ENCODE data around the gene ELF1.

DNA sequence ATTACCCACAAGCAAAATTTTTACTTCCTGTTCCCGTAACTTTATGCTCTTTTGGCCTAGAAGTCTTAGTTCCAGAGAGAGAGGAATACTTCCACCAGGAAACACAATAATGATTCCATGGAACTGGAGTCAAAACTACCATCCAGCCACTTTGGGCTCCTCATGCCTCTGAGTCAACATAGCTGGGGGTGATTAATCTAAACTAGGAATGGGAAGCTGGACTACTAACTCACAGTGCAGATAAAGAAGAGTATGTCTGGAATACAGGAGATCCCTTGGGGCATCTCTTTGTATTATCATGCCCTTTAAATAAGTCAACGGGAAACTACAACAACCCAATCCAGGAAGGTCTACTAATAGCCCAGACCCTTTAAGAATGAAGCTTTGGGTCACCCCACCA lies 8.9 kb upstream of the ELF1 start:
- TF ChIP-seq EHMT2 (IDR thresholded peaks at IDR 0.05; ENCODE audit: low read depth) (no peak), CEBPB (IDR thresholded peaks at IDR 0.05) (no peak), CHD2 (IDR thresholded peaks at IDR 0.05; ENCODE audit: low read length, partially characterized antibody) (no peak), RFX5 (IDR thresholded peaks at IDR 0.05) (no peak), PHF8 (IDR thresholded peaks at IDR 0.05; ENCODE audit: borderline replicate concordance, low read depth) (no peak), POLR2A (IDR thresholded peaks at IDR 0.05; ENCODE audit: low read length) (no peak), ZFP36 (IDR thresholded peaks at IDR 0.05; ENCODE audit: borderline replicate concordance, partially characterized antibody) (no peak), RCOR1 (IDR thresholded peaks at IDR 0.05; ENCODE audit: low read depth, low read length) (no peak), HDAC2 (IDR thresholded peaks at IDR 0.05) (no peak), EP300 (IDR thresholded peaks at IDR 0.05) (no peak)
- TF ChIP-seq, protein P1, sequence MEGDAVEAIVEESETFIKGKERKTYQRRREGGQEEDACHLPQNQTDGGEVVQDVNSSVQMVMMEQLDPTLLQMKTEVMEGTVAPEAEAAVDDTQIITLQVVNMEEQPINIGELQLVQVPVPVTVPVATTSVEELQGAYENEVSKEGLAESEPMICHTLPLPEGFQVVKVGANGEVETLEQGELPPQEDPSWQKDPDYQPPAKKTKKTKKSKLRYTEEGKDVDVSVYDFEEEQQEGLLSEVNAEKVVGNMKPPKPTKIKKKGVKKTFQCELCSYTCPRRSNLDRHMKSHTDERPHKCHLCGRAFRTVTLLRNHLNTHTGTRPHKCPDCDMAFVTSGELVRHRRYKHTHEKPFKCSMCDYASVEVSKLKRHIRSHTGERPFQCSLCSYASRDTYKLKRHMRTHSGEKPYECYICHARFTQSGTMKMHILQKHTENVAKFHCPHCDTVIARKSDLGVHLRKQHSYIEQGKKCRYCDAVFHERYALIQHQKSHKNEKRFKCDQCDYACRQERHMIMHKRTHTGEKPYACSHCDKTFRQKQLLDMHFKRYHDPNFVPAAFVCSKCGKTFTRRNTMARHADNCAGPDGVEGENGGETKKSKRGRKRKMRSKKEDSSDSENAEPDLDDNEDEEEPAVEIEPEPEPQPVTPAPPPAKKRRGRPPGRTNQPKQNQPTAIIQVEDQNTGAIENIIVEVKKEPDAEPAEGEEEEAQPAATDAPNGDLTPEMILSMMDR (IDR thresholded peaks at IDR 0.05), result no peak
- TF ChIP-seq, protein P2, sequence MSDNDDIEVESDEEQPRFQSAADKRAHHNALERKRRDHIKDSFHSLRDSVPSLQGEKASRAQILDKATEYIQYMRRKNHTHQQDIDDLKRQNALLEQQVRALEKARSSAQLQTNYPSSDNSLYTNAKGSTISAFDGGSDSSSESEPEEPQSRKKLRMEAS (IDR thresholded peaks at IDR 0.05), result no peak
- TF ChIP-seq, protein P3, sequence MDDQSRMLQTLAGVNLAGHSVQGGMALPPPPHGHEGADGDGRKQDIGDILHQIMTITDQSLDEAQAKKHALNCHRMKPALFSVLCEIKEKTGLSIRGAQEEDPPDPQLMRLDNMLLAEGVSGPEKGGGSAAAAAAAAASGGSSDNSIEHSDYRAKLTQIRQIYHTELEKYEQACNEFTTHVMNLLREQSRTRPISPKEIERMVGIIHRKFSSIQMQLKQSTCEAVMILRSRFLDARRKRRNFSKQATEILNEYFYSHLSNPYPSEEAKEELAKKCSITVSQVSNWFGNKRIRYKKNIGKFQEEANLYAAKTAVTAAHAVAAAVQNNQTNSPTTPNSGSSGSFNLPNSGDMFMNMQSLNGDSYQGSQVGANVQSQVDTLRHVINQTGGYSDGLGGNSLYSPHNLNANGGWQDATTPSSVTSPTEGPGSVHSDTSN (IDR thresholded peaks at IDR 0.05), result no peak
- TF ChIP-seq, protein P4, sequence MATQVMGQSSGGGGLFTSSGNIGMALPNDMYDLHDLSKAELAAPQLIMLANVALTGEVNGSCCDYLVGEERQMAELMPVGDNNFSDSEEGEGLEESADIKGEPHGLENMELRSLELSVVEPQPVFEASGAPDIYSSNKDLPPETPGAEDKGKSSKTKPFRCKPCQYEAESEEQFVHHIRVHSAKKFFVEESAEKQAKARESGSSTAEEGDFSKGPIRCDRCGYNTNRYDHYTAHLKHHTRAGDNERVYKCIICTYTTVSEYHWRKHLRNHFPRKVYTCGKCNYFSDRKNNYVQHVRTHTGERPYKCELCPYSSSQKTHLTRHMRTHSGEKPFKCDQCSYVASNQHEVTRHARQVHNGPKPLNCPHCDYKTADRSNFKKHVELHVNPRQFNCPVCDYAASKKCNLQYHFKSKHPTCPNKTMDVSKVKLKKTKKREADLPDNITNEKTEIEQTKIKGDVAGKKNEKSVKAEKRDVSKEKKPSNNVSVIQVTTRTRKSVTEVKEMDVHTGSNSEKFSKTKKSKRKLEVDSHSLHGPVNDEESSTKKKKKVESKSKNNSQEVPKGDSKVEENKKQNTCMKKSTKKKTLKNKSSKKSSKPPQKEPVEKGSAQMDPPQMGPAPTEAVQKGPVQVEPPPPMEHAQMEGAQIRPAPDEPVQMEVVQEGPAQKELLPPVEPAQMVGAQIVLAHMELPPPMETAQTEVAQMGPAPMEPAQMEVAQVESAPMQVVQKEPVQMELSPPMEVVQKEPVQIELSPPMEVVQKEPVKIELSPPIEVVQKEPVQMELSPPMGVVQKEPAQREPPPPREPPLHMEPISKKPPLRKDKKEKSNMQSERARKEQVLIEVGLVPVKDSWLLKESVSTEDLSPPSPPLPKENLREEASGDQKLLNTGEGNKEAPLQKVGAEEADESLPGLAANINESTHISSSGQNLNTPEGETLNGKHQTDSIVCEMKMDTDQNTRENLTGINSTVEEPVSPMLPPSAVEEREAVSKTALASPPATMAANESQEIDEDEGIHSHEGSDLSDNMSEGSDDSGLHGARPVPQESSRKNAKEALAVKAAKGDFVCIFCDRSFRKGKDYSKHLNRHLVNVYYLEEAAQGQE (IDR thresholded peaks at IDR 0.05), result no peak
